HUDEP-2 (cell line): ENCODE measurements around the gene NFIA.

Source experiments
- DNase-seq, 76 experiments: peaks; one replicate each; lab custom pipeline; 2025; ENCODE audit not compliant: unreplicated experiment in 76 of 76; lab: John Stamatoyannopoulos, UW

NFIA gene

DNA sequence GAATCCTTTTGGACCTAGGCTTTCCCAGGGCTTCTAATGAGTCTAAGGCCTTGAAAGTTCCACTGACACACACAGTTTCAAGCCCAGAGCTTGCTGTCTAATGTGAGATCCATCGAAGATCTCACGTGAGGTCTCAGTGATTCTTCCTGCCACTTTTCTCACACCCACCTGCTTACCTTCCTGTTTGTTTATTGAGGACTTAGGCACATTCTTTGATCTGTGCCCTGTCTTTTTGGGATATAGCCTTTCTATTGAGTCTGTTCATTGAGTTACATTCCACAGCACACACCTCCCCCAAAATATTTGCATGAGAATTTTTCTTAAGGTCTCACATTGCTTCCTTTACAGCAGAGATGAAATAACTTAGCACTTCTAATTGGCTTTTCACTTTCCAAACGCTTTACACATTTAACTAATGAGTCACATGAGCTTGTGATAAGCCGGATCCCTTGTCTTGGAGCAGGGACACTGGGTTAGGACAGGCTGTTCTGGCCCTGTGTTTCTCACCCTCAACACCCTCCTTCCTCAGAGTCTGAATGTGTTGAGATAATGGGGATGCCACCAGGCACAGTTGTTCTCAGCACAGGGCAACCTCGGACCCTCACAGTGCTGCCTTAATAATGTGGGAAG, 354.2 kb downstream of the NFIA start:
- DNase-seq: no peak

GRCh38 chr1:61439234-61439633, 356.9 kb downstream of the NFIA start:
- no peak for DNase-seq

- DNase-seq: no peak
These were observed 359.4 kb downstream of the NFIA start for GRCh38 chr1:61441723-61442262.

- DNase-seq: no peak
These were observed 360.2 kb downstream of the NFIA start for GRCh38 chr1:61442544-61442943.

DNA sequence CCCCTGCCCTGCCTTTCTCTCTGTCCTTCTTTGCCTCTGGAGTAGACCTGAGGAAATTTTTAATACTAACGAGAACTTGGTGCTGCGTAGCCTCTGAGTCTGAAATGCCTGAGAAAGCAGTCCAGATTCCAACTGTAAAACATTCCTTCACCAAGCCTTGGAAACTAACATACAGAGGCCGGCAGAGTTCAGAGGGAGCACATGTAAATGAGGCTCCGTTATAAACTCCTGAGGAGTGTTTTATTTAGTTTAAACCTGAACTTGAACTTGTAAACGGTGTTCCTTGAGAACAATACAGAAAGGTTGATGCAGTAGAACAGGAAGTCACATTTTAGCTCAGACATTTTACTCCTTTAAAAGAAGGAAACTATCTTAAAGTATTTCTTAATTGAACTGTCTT, 361.9 kb downstream of the NFIA start:
- no peak for DNase-seq

- DNase-seq: no peak
These were observed 363.0 kb downstream of the NFIA start for GRCh38 chr1:61445269-61445825.

- no peak for DNase-seq
These were observed 364.2 kb downstream of the NFIA start for GRCh38 chr1:61446531-61446991.

- DNase-seq: no peak
These were observed 365.0 kb downstream of the NFIA start for GRCh38 chr1:61447106-61447967.

DNA sequence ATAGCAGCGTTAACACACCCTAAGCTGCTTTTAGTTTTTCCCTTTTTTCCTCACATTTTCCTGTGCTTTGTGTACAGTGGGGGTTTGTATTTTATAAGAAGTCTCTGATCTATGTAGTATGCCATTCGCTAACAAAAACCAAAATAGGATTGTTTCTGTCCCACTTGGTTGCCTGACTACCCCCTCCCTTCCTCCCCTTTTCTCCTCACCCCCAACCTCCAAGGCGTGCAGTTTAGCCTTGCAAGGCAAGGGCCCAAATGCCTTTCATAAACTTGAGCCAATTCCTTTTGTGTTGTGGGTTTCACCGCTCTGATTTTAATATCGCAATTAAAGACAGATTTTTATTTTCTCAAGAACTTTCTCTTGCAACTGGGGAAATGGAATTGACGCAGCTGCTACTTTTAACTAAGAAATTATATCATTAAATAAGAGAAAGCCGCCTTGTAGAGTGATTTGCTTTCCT, 365.6 kb downstream of the NFIA start:
- no peak for DNase-seq

- no peak for DNase-seq
These were observed 366.6 kb downstream of the NFIA start for GRCh38 chr1:61448914-61449313.

GRCh38 chr1:61449410-61449809, 367.0 kb downstream of the NFIA start:
- no peak for DNase-seq

GRCh38 chr1:61450454-61450853, 368.1 kb downstream of the NFIA start:
- no peak for DNase-seq

DNA sequence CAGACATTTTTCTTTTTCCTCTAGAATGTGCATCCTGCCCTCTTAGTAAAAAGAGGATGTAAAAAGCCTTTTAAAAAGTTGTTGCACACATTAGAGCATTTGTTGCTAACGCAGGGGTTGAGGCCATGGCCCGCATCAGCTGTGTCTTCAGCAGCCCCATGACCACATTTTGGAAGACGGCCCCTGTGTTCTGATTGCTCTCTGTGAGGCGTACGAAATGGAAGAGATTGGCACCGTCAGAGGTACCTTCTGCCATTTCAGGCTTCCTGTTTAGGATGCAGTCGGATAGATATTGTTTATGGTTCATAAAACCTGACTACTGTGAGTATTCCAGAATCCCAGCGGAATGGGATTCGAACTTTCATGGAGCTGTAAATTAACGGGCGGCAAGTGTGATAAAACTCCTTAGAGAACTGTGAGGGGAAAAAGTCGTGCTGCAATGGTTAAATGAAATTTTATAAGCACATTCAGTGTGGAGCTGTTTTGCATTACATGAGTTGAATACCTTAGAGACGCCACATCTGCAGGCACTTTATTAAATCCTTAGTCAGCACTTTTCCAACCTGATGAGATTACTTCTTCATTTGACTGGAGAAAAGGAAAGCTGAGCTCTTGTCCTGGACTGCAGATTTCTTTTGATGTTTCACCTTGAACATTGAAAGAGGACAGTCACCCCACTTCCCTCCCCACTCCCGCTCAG, 368.7 kb downstream of the NFIA start:
- no peak for DNase-seq

- no peak for DNase-seq
These were observed 369.2 kb downstream of the NFIA start for GRCh38 chr1:61451572-61451968.

DNA sequence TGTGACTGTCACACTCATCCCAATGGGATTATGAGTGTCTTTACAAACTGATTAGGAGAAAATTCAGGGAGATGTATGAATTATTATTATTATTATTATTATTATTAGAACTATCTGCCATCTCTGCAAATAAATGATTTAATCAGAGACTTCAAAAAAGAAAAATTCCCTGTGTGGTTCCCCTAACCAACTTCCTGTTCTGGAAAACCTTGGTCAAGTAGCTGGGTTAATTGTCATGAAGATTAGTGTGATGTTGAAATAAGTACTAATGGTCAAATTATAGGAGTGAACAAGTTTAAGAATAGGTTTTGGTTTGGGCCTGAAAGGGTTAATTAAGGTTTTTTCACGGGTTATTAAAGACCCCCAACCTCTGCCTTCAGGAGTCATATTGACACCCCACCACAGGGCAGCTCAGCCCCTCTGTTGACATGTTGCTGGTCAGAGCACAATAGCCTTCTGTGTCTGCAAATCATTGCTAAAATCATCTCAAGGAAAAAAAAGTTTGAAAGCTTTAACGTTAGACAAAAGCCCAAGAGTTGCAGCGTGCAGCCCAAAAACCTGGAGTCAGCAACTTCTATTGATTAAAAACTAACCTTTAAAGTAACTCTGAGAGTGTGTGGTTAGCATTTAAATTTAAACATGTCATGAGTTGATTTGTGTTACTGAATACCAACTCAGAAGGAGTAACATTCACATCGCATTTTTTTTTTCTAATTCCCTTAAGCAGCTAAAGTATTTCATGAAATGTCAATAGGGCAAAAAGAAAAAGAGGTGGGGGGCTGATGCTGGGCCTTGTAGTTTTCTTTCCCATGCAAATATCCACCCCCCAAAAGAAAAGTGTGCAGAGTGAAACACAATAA, 370.0 kb downstream of the NFIA start:
- no peak for DNase-seq

DNA sequence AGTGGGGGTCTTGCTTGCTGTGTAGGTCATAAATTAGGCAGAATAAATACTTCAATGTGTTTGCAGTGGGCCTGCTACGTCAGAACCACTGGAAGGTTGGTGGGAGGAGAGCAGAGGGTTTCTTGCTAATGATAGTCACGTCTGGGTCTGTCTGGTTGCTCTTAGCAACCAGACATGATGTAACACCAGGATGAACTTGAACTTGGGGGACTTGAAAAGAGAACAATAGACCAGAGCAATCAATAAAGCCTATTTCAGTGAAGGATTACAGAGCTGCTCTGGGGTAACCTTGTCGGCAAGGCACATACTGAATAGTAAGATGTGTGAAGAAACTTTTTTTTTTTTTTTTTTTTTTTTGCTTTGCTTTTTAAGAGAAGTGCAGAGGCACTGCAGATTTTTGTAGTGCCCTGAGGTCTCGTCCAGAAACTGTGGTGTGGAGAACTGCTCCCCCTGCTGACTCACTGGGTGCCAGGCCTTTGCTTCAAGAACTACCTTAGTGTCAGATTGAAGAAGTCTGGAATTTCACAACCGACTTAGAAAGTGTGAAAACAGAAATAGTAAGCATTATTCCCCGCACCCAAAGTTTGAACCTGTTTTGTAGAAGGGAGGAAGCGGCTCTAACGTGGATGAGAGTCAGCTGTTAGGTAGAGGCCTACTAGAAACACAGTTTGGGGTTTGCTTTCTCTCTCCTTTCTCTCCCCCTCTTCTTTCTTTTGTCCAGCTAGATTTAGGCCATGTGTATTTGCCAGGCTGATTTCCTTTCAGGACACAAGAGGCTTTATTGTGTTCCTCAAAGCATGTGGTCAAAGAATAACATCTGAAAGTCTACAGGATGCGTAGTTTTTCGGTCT, 371.0 kb downstream of the NFIA start:
- DNase-seq: peak in 69 of 76 experiments; percentile 3 to 71 (median 39)

DNA sequence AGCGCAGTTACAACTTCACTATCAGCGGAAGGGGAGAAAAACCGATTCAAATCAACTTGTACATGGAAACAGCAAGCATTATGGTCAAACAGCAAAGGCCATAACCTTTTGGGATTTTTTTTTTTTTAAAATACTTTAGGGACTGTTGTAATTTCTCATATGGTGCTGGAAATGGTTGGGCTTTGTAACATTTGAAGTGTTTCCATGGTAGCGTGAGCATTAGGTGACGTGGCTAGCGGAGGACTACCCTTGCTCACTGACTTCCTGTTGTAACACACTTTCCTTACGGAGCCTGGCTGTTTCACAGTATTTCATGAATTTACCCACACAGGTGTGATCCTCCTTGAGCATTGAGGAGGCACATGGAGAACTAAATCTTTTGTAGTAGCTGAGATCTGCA, 373.0 kb downstream of the NFIA start:
- no peak for DNase-seq

DNA sequence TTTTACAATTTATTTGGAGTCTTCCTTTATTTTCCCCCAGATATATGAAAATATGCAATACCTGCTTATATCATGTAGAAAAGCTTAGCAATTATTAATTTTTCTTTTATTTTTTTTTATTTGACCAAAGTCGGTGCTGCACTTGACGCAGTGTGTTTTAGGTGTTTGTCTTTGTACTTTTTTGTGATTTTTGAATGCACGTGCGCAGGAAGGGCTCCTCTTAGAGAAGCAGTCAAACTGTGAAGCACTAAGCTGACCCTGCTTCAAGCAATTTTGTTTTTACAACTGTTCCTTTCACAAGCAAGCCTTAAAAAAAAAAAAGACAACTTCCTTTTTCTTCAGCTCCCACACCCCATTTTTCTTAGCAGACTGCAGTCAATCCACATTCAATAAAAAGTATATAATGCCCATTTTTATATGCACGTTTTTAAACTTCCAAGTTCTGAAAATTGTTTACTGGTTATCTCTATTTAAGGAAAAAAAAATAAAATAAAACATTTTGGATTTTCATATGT, 375.2 kb downstream of the NFIA start:
- DNase-seq: no peak

DNA sequence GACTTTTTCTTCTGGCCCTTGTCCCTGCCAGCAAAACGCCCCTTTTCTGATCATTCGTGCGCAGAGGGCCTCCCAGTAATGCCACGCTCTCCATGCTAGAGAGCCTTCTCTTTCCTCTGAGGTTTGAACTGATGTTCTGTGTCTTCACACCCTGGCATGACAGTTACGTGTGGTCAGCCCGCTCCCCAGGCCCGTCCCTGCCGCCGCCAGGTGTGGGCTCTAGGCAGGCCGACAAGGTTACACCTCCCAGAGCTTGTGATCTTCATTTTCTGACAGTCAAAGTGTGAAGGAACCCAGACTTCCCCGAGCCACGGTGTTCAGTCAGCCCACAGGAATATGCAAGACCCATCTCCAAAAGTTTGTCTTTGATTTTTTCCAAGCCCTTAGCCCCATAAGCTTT, 377.0 kb downstream of the NFIA start:
- no peak for DNase-seq
